ENCODE results near the gene UBQLN4.

Gene UBQLN4

DNA sequence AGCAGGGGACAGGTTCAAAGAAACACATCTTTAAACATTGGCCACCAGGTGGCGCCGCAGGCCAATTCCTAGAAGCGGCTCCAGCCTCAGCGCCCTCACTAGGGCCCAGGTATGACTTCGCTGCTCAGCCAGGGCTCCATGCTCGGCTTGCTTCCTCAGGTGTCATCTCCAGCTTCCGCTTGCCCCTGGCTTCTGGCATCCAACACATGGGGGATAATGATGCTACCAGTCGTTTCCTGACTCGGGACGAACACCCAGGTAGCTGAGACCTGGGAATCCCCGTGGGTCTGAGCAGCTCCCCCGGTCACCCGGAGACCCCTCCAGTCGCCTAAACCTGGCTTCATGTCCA, 37.2 kb upstream of the UBQLN4 start:
- Histone ChIP-seq H3K9me3 (ENCODE audit: control insufficient read depth, low read depth, low read length) (no peaks in the 10 kb centered on the region), H3K27me3 (ENCODE audit: control insufficient read depth, insufficient read depth, low read length) (no peaks in the 10 kb centered on the region), H3K9ac (ENCODE audit: low read length) (no peak overlapping the region), H3K36me3 (ENCODE audit: control insufficient read depth, low read depth, low read length) (peaks cover 8% of the 10 kb centered on the region), H3K4me1 (ENCODE audit: control insufficient read depth, low read depth, low read length) (peaks cover 3% of the 10 kb centered on the region), H3K27ac (ENCODE audit: low read length) (no peak overlapping the region), H3K4me3 (ENCODE audit: low read length) (no peak overlapping the region)

DNA sequence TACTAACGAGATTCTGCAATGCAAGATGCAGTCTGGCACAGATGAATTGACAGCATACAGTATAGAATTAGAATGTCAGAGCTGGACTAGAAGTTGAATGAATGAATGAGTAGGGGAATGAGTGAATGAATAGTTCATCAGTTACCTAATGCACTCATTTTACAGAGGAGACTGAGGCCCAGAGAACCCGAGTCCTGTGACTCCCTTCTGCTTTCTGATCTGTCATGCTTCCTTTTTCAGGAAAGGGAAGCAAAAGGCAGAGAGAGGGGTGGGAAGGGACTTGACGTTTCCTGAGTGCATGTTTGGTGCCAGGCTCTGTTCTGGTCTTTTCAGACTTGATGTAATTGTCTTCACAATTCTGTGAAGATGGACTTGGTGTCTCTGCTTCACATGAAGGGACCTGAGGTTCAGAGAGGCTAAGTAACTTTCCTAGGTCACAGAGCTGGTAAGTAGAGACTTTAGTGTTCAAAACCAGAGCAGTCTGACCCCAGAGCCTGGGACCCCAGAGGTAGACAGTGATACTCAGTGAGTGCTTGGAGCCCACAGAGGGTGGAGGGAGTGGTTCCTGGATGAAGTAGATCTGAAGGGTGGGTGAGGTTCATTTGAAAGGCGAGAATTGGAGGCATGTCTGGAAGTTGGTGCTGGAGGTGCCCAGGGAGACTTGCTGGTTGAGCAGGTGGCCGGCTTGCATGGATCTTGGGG, 36.7 kb upstream of the UBQLN4 start:
- Histone ChIP-seq H3K27ac (ENCODE audit: low read length) (no peak overlapping the region), H3K9me3 (ENCODE audit: control insufficient read depth, low read depth, low read length) (no peaks in the 10 kb centered on the region), H3K9ac (ENCODE audit: low read length) (no peak overlapping the region), H3K27me3 (ENCODE audit: control insufficient read depth, insufficient read depth, low read length) (no peaks in the 10 kb centered on the region), H3K36me3 (ENCODE audit: control insufficient read depth, low read depth, low read length) (peaks cover 8% of the 10 kb centered on the region), H3K4me1 (ENCODE audit: control insufficient read depth, low read depth, low read length) (peaks cover 7% of the 10 kb centered on the region), H3K4me3 (ENCODE audit: low read length) (no peak overlapping the region)

DNA sequence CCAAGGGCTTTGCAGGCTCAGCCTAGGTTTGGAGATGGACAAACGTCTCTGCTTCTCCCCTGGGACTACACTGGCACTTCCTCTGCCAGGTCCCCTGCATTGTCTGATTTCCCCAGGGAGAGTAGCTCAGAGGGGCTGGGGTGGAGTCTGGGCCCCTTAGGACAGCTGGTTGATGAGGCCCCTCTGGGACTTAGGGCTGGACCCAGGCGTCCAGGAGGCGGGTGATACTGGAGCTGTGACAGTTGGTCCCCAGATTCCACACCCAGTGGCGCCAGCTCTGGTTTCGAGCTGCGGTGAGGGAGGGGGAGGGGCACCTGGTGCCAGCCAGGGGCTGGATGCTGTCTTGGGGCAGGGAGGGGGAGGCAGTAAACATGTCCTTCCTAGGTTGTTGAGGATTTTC, 36.1 kb upstream of the UBQLN4 start:
- Histone ChIP-seq H3K27ac (ENCODE audit: low read length) (no peak overlapping the region), H3K9me3 (ENCODE audit: control insufficient read depth, low read depth, low read length) (no peaks in the 10 kb centered on the region), H3K4me1 (ENCODE audit: control insufficient read depth, low read depth, low read length) (peaks cover 12% of the 10 kb centered on the region), H3K36me3 (ENCODE audit: control insufficient read depth, low read depth, low read length) (peaks cover 8% of the 10 kb centered on the region), H3K4me3 (ENCODE audit: low read length) (no peak overlapping the region), H3K9ac (ENCODE audit: low read length) (no peak overlapping the region), H3K27me3 (ENCODE audit: control insufficient read depth, insufficient read depth, low read length) (no peaks in the 10 kb centered on the region)

- H3K36me3 ChIP-seq (ENCODE audit: control insufficient read depth, low read depth, low read length) = no peaks in the 10 kb centered on the region
- H3K27ac ChIP-seq (ENCODE audit: low read length) = no peak overlapping the region
- H3K9ac ChIP-seq (ENCODE audit: low read length) = no peak overlapping the region
- H3K4me3 ChIP-seq (ENCODE audit: low read length) = no peak overlapping the region
- H3K27me3 ChIP-seq (ENCODE audit: control insufficient read depth, insufficient read depth, low read length) = no peaks in the 10 kb centered on the region
- peaks cover 24% of the 10 kb centered on the region for H3K4me1 ChIP-seq (ENCODE audit: control insufficient read depth, low read depth, low read length)
- H3K9me3 ChIP-seq (ENCODE audit: control insufficient read depth, low read depth, low read length) = no peaks in the 10 kb centered on the region
Measured at GRCh38 chr1:156086256-156086662, 32.7 kb upstream of the UBQLN4 start.

GRCh38 chr1:156083800-156084790, 30.5 kb upstream of the UBQLN4 start:
- Histone ChIP-seq H3K4me1 (ENCODE audit: control insufficient read depth, low read depth, low read length) (peaks cover 32% of the 10 kb centered on the region), H3K27ac (ENCODE audit: low read length) (peak overlapping the region; percentile 22), H3K27me3 (ENCODE audit: control insufficient read depth, insufficient read depth, low read length) (no peaks in the 10 kb centered on the region), H3K9me3 (ENCODE audit: control insufficient read depth, low read depth, low read length) (no peaks in the 10 kb centered on the region), H3K36me3 (ENCODE audit: control insufficient read depth, low read depth, low read length) (no peaks in the 10 kb centered on the region), H3K9ac (ENCODE audit: low read length) (peak overlapping the region; percentile 83), H3K4me3 (ENCODE audit: low read length) (peak overlapping the region; percentile 95)

GRCh38 chr1:156082309-156083091, 28.9 kb upstream of the UBQLN4 start, which contains the start of gene MEX3A:
Gene MEX3A, minus strand, starts transcription at chr1:156082465. Its CDS starts 467 bp downstream, at chr1:156081998.
- no peaks in the 10 kb centered on the region for H3K27me3 ChIP-seq (ENCODE audit: control insufficient read depth, insufficient read depth, low read length)
- peak within 1 kb of the TSS; percentile 80 for H3K27ac ChIP-seq (ENCODE audit: low read length)
- no peaks in the 10 kb centered on the region for H3K9me3 ChIP-seq (ENCODE audit: control insufficient read depth, low read depth, low read length)
- peak within 1 kb of the TSS; percentile 95 for H3K4me3 ChIP-seq (ENCODE audit: low read length)
- H3K36me3 ChIP-seq (ENCODE audit: control insufficient read depth, low read depth, low read length) = peaks cover 5% of the 10 kb centered on the region
- peaks cover 46% of the 10 kb centered on the region for H3K4me1 ChIP-seq (ENCODE audit: control insufficient read depth, low read depth, low read length)
- H3K9ac ChIP-seq (ENCODE audit: low read length) = peak within 1 kb of the TSS; percentile 98

- peak overlapping the region; percentile 95 for H3K4me3 ChIP-seq (ENCODE audit: low read length)
- peak overlapping the region; percentile 87 for H3K9ac ChIP-seq (ENCODE audit: low read length)
- H3K27me3 ChIP-seq (ENCODE audit: control insufficient read depth, insufficient read depth, low read length) = no peaks in the 10 kb centered on the region
- peaks cover 11% of the 10 kb centered on the region for H3K36me3 ChIP-seq (ENCODE audit: control insufficient read depth, low read depth, low read length)
- H3K9me3 ChIP-seq (ENCODE audit: control insufficient read depth, low read depth, low read length) = no peaks in the 10 kb centered on the region
- H3K27ac ChIP-seq (ENCODE audit: low read length) = peak overlapping the region; percentile 80
- H3K4me1 ChIP-seq (ENCODE audit: control insufficient read depth, low read depth, low read length) = peaks cover 52% of the 10 kb centered on the region
Measured at GRCh38 chr1:156081917-156082308, 28.3 kb upstream of the UBQLN4 start.

DNA sequence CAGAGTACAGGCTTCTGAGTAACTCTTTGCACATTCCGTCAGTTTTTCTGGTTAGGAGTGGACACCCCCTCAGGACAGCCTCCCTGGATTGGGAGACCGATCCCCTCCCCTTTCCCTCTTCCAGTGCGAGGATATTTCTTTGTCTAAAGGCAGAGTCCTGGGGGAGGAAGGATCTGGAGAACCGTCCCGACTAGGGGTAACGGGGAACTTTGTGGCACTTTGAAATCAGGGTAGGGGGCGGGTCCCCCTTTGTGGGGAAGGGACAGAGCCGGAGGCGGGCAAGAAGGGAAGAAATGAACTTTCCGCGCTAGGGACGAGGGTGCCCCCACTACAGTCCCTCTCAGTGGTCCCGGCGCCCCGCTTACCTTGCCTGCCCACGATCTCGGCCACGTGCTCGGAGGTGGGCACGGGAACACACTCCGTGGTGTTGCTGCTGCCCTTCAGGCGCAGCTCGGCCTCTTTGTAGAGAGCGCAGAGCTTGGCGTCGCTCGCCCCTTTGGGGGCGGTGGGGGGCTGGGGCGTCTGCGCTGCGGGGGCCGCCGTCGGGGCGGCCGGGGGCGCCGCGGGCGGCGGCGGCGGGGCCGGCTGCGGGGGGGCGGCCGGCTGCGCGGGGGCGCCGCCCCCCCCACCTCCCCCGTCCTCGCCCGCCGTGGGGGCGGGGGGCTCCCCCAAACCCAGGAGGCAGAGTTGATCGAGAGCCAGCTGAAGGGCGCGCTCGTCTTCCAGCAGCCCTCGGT, 27.8 kb upstream of the UBQLN4 start:
- Histone ChIP-seq H3K27me3 (ENCODE audit: control insufficient read depth, insufficient read depth, low read length) (no peaks in the 10 kb centered on the region), H3K4me1 (ENCODE audit: control insufficient read depth, low read depth, low read length) (peaks cover 58% of the 10 kb centered on the region), H3K36me3 (ENCODE audit: control insufficient read depth, low read depth, low read length) (peaks cover 13% of the 10 kb centered on the region), H3K4me3 (ENCODE audit: low read length) (peak overlapping the region; percentile 95), H3K27ac (ENCODE audit: low read length) (peak overlapping the region; percentile 80), H3K9ac (ENCODE audit: low read length) (peak overlapping the region; percentile 98), H3K9me3 (ENCODE audit: control insufficient read depth, low read depth, low read length) (no peaks in the 10 kb centered on the region)

GRCh38 chr1:156080863-156081179, 27.2 kb upstream of the UBQLN4 start:
- no peaks in the 10 kb centered on the region for H3K9me3 ChIP-seq (ENCODE audit: control insufficient read depth, low read depth, low read length)
- no peaks in the 10 kb centered on the region for H3K27me3 ChIP-seq (ENCODE audit: control insufficient read depth, insufficient read depth, low read length)
- peaks cover 18% of the 10 kb centered on the region for H3K36me3 ChIP-seq (ENCODE audit: control insufficient read depth, low read depth, low read length)
- H3K27ac ChIP-seq (ENCODE audit: low read length) = peak overlapping the region; percentile 68
- peak overlapping the region; percentile 98 for H3K9ac ChIP-seq (ENCODE audit: low read length)
- peak overlapping the region; percentile 95 for H3K4me3 ChIP-seq (ENCODE audit: low read length)
- peaks cover 61% of the 10 kb centered on the region for H3K4me1 ChIP-seq (ENCODE audit: control insufficient read depth, low read depth, low read length)

DNA sequence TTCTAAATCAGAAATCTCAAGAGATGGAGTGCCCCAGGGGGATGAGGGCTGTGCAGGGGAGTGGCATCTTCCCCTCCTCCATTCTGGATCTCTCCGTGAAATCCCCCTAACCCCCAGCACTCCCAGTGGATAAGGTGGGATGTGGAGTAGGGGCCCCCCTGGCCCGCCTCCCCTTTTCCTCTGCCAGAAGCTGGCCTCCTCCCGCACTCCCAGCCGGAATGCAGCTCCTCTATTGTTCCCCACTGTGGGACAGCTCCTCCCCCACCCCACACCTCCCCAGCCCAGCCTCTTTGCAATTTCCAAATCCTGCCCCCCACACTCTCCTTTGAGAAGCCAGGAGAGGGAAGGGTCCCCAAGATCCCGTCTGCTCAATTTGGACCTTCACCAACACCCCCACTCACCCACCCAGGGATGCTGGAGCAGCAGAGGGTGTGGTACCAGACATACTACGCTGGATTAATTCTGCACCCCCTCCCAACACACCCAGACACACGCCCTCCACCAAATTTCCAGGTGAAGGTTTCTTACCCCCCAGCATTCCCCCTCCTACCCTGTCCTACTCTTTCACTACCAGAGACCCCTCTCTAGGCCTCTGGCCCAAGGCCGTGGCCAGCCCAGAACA, 26.8 kb upstream of the UBQLN4 start:
- Histone ChIP-seq H3K27ac (ENCODE audit: low read length) (peak overlapping the region; percentile 68), H3K4me3 (ENCODE audit: low read length) (peak overlapping the region; percentile 95), H3K27me3 (ENCODE audit: control insufficient read depth, insufficient read depth, low read length) (no peaks in the 10 kb centered on the region), H3K36me3 (ENCODE audit: control insufficient read depth, low read depth, low read length) (peaks cover 22% of the 10 kb centered on the region), H3K4me1 (ENCODE audit: control insufficient read depth, low read depth, low read length) (peaks cover 61% of the 10 kb centered on the region), H3K9me3 (ENCODE audit: control insufficient read depth, low read depth, low read length) (no peaks in the 10 kb centered on the region), H3K9ac (ENCODE audit: low read length) (peak overlapping the region; percentile 98)
